Measurements from ENCODE around the gene ZNF506. TPM values are rescaled to one million over a fixed set of nuclear protein-coding genes. Genes with fewer than 3 reads are reported as not detected.

ZNF506 gene
- total RNA-seq, 1 experiment from 2014 or later, result 3.0 TPM

- Histone ChIP-seq H3K27ac (ENCODE audit: insufficient read length, low read depth, low read length) (no peak overlapping the region), H4K8ac (replicated peaks; ENCODE audit: insufficient read length, low read depth, low read length) (no peak overlapping the region), H3K56ac (ENCODE audit: insufficient read length, low read depth, low read length) (no peak overlapping the region), H3K4me1 (ENCODE audit: insufficient read depth, low read length) (no peaks in the 10 kb centered on the region), H3K18ac (ENCODE audit: insufficient read length, low read depth, low read length) (no peak overlapping the region), H4K20me1 (ENCODE audit: control insufficient read depth, insufficient read depth, insufficient read length) (peaks cover 1% of the 10 kb centered on the region), H3K23ac (ENCODE audit: insufficient read length, low read depth, low read length) (no peak overlapping the region), H2AFZ (ENCODE audit: low read length) (no peak overlapping the region), H4K91ac (ENCODE audit: insufficient read length, low read depth, low read length) (no peak overlapping the region), H3K79me1 (ENCODE audit: insufficient read depth, low read depth, low read length, poor library complexity, severe bottlenecking) (no peaks in the 10 kb centered on the region), H3K9me3 (ENCODE audit: control insufficient read depth, low read depth, low read length) (no peaks in the 10 kb centered on the region), H2BK12ac (ENCODE audit: insufficient read length, low read depth, low read length) (no peak overlapping the region), H3K4ac (ENCODE audit: low read depth, low read length) (no peak overlapping the region), H3K23me2 (ENCODE audit: insufficient read length, low read depth, low read length, poor library complexity, severe bottlenecking) (no peaks in the 10 kb centered on the region), H3K14ac (ENCODE audit: insufficient read depth, low read length) (0 out of 2 replicates have a peak overlapping the region, but pooled peaks have one; percentile 13), H3K79me2 (ENCODE audit: insufficient read depth, low read length) (no peaks in the 10 kb centered on the region), H3K9ac (ENCODE audit: extremely low read depth, insufficient read length, low read length) (no peak overlapping the region), H2BK15ac (ENCODE audit: low read depth, low read length) (no peak overlapping the region), H3K4me2 (ENCODE audit: insufficient read depth, insufficient read length, low read length) (no peak overlapping the region), H2BK20ac (ENCODE audit: low read depth, low read length, poor library complexity, severe bottlenecking) (no peak overlapping the region), H2AK5ac (ENCODE audit: insufficient read length, low read length) (no peak overlapping the region), H2BK120ac (ENCODE audit: low read depth, low read length, poor library complexity, severe bottlenecking) (no peak overlapping the region), H2BK5ac (ENCODE audit: insufficient read length, low read length) (no peak overlapping the region), H3K27me3 (ENCODE audit: insufficient read depth, low read length) (no peaks in the 10 kb centered on the region), H4K5ac (ENCODE audit: insufficient read length, low read depth, low read length) (no peak overlapping the region), H3T11ph (ENCODE audit: low read length) (no peak overlapping the region)
- Mint-ChIP-seq H3K9me3 (peaks cover 18 to 32% of the 10 kb centered on the region in 2 experiments; a peak in 4 of 5 replicates), H3K4me3 (no peak overlapping the region), H3K4me1 (no peaks in the 10 kb centered on the region), H3K27ac (no peak overlapping the region), H3K27me3 (ENCODE audit: low read depth) (no peaks in the 10 kb centered on the region), H3K36me3 (ENCODE audit: insufficient read depth in 1 of 3, low read depth in 3 of 3) (peaks cover 0 to 1% (median 0%) of the 10 kb centered on the region in 3 experiments; a peak in 3 of 7 replicates)
- peak; percentile 43; the same call in 2 of the 3 replicates for TF ChIP-seq CTCF (conservative IDR thresholded peaks at IDR 0.05)
- WGBS (ENCODE audit: extremely low coverage, insufficient read length, low lambda C conversion rate), result no CpG with 5 or more reads among the region's 4 CpGs
- peak; percentile 35 for DNase-seq
Observed at GRCh38 chr19:19758164-19758563, 63.4 kb downstream of the ZNF506 start.
